HG02973 (cell line): ENCODE results near the gene DISC1.

ENCODE experiments used
- ATAC-seq: cut with Tn5 transposase; IDR thresholded peaks from one replicate; pipeline ENCODE4 v1.9.1; 2021; ENCODE audit warnings: moderate library complexity; ENCODE audit not compliant: unreplicated experiment

The DISC1 gene

DNA sequence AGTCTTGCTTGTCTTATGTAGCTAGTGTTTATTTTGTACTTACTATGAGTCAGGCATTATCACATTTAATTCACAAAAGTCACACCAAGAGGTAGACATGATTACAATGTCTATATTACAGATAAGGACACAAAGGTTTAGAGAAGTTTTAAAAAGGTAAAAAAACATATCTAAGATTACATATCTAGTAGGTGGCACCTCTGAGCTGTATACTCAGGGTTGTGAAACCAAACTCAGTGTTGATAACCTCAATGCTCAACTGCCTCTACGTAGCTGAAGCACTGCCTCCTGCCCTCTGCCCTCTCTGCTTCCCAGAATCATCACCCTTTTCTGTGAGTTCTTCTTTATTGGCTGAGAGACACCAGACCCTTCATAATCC is 431.3 kb downstream of the DISC1 start:
- ATAC-seq = no peak

DNA sequence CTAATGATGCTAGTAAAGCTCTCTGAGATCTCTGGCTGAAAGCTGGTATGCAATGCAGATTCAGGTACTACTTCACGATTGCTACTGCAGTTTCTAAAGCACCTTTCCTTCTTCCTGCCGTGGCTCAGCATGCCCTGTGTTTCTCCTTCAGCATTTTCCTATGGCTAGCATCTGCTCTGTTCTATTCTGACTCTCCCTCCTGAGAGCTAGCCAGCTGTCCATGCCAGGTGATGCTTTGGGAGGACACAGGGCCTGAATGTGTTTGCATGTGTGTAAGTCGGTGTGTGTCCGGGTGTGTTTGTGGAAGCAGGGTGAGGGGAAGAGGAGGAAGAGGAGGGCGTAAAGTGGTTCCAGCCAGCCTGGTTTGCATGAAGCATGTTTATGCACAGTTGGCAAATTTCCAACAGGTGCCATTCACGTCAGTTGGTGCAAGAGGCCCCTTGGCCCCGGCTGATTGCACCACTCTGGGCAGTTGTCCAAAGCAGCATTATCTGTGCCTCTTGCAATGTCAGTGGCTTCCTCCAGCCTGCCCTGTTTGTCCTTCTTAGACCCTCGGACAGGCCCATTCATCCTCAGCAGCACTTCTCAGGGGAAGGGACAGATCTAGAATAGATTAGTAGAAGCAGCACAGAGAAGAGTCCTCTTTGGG is 433.3 kb downstream of the DISC1 start:
- ATAC-seq = no peak

DNA sequence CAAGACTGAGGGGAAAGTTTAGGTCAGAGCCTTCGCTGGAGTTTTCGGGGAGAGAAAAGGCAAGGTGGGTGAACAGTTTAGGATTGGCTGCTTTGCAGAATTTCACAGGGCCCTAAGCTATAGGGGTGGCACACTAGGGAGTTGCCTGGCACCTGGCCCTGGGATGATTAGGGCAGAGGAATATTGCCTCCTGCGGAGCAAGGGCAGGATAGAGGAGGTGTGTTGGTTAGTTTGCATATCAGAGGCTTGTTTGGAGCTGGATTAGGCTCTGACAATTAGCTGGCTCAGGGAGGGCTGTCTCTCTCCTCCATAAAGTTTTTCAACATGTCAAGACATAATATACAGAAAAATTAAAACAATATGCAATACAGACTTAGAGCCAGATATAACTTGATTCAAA is 436.4 kb downstream of the DISC1 start:
- ATAC-seq = no peak

DNA sequence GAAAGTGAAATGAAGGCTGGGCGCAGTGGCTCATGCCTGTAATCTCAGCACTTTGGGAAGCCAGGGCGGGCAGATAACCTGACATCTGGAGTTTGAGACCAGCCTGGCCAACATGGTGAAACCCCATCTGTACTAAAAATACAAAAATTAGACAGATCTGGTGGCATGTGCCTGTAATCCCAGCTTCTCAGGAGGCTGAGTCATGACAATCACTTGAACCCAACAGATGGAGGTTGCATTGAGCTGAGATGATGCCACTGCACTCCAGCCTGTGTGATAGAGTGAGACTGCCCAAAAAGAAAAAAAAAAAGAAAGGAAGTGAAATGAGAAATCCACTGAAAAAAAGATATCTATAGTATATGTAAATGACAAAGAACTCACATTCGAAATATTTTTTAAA is 439.9 kb downstream of the DISC1 start:
- ATAC-seq = no peak

DNA sequence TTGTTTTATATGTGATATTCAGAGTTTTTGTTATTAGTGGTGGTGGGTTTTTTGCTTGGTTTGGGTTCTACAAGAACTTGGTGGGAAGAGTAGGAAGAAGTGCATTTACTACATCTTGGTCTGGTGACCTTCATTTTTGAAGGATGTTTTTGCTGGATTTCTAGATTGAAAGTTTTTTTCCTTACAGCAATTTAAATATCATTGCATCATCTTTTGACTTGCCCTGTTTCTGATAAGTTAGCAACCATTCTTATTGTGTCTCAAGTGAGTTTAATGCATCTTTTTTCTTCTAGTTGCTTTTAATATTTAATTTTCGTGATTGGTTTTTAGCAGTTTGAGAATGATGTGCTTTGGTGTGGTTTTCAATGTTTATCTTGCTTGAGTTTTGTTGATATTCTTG is 447.7 kb downstream of the DISC1 start:
- ATAC-seq = no peak

DNA sequence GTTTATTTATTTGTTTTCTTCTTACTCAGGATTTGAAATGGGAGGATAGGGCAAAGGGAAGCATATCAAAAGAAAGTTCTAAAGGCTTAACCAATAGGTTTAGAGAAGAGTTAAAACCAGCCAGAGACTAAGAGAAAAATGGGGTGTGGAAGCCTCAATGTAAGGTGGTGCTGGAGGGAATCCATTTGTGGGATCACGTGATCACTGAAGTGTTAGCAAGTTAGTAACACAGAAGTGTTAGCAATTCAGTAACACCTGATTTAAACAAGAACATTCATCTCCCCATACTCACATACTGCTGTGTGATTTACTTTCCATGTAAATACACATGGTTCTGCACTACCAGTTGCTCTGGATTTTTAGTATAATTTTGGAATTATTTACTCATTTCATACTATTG is 451.2 kb downstream of the DISC1 start:
- no peak for ATAC-seq

DNA sequence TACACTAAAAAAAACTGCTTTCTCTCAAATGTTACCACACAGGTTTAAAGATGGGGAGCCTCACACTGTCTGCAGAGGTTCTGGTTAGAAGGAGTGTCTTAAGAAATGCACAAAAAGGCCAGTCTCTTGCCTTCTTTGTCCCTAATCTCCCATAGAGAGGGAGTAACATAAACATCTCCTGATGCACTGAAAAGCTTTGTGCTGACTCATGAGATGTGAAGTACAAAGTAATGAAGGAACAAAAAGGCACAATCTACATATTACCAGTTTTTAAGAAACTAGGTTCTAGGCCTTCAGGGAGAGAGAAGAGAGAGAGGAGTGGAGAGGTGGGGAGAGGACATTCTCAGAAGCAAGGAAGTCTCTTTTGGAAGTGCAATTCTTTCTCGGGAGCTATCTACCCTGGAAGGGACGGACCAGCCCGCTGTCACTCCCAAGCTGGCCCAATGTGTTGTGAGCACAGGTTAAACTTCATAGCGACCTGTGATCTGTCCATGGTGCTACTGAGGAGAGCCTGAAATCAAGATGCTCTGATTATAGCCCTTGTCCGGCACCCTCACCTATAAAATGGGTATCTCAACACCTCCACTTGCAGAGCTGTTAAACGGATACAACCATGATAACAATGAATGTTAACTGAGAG is 458.1 kb downstream of the DISC1 start:
- ATAC-seq = no peak

DNA sequence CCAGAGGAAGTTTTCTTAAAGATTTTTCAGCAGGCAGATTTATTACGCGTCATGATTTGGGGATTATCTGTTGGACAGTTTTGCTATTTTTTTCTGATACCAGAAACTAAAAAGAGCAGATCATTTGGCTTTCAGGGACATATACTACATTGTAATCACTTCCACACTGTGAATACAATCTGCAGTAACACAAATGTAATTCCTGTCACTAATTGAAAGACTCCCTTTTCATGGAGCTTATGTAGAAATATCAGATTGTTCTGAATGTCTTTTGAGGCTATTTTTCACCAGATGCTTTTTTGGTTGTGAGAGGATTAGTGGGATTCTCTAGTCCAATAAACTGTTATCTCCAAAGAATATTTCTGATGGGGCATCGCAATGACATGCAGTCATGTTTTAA is 464.2 kb downstream of the DISC1 start:
- ATAC-seq = no peak
